NCI-H2196 treated with DMSO at 0.1 percent for 48 hours (cell line): Measurements from ENCODE around the gene MYCL.
"Not testable (repeated sequence)": the region's sequence is repeated elsewhere in the genome, so short reads cannot be mapped to it uniquely, and the experiment has no call there.

Experiments used
- DNase-seq: peaks from one replicate; lab custom pipeline; 2025; ENCODE audit not compliant: unreplicated experiment; lab: John Stamatoyannopoulos, UW

MYCL gene

DNA sequence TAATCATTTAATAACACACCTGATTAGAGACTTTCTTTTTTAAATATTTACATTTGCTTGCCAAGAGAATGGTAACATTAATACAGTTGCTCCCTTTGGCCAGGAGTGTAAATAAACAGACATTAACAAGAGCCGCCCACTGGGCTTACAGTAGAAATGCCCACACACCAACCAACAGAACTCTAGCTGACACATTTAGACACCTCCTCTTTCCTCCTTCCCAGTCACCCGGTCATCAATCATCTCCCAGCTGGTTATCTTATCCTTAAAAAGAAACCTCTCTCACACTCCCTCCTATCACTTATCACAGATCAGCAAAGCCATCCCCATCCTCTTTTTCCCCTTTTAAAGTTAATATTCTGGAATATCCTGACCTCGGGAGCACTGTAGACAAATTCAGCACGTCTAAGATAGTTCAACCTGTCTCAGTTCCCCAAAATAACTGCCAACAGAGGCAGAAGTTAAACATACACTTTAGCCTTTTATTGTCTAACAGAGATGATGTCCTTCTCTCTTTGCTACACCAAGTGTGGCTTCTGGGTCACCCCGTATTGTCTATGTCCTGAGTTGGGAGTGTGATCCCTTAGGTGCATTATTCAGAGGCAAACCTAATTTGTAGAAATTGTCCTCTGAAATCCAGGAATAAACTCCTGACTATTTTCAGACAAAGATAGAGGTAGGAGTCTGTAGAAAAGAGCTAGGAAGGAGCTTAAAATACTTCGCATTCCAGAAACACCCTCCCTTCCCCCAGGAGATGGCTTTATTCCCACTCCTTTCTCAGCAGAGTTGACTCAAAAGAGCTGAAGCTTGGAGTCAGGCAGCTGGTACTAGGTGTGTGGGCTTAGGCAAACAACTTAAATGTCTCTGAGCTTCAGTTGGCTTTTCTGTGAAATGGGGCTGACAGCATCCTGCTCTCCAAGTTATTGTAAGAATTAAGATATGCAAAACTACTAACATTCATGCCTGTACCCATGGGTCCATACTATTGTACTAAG lies 8.8 kb downstream of the MYCL start:
- peak; percentile 82 for DNase-seq

- DNase-seq = no peak
These were observed 10.8 kb downstream of the MYCL start for GRCh38 chr1:39890880-39891279.

DNA sequence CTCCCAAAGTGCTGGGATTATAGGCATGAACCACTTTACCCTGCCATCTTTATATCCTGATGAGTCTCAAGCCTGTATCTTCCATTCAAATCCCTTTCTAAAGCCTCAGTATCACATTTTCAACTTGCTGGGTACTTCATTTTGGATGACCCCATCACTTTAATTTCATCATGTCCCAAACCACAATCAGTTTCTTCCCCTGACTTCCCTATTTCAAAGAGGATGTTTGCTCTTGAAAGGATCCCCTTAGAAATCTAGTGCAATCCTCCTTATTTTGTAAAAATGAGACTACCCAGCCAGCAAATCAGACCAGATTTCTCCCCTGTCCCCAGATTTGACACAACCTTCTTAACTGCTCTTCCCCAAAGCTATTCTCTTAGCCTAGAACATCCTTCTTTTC lies 11.4 kb downstream of the MYCL start:
- no peak for DNase-seq

- DNase-seq = peak; percentile 53
These were observed 14.9 kb downstream of the MYCL start for GRCh38 chr1:39886757-39887231.

DNA sequence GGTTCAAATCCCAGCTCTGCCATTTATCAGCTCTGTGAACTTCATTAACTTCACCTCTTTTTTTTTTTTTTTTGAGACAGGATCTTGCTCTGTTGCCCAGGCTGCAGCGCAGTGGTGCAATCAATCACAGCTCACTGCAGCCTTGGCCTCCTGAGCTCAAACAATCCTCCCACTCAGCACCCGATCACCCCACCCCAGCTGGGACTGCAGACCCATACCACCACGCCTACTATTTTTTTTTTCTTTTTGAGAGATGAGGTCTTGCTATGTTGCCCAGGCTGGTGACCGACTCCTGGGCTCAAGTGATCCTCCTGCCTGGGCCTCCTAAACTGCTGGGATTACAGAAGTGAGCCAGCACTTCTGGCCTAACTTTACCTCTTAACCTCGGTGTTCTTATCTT lies 16.2 kb downstream of the MYCL start:
- no peak for DNase-seq

DNA sequence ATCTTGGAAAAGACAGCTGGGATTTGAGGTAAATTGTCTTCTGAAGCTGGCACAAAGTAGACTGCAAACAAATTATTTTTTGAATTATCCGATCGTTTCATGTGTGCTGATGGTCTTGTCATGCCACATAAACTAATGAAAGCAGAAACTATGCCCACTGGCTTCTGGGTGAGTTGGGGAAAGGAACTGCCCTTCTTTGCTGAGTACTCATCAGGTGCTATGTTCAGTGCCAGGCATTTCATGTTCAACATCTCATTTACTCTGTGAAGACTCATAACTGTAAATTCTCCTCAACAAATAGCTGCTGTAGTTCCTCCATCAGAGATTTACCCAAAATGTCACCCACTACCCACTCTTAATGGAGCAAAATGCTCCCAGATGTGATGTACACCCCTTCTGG lies 19.6 kb downstream of the MYCL start:
- DNase-seq = no peak

DNA sequence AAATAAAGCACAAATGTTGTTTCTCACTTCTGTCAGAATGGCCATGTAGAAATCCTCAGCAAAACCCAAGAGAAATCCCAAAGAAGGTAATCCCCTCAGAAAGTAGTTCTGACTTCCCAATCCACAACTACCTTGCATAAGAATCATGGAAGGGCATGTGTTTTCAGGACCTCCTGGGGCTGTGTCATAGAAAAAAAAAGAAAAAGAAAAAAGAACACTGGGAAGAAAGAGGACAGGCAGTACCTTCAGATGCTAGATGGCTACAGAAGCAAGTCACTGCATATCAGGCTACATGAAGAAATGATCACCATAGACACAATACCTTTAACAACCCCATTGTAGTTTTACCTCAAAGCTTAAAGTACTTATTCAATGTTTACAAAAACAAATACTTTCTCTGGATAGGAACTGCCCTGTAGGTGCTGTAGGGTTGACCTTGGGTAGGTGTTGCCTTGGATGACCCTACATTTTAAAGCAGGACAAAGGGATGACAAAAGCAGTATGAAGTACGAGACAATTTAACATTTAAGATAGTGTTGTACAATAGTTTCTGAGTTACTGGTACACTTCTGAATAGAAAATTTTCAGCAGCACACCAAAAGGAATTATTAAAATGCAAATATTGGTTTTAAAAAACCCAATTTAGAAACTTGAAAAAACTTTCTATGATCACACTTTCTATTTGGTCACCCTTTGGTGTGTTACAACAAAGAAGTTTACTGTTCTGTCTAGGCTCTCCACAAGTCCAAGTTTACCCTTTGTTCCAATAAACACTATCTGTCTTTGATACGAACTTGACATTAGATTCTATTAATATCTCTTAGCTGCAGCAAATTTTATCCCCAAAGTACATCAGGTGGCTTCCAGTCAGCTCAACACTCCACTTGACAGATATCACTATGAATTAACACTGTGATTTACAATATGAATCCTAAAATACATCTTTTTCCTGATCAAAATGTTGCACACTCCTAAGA lies 23.4 kb downstream of the MYCL start:
- no peak for DNase-seq

- peak; percentile 64 for DNase-seq
These were observed 24.4 kb downstream of the MYCL start for GRCh38 chr1:39877231-39877778.

- no peak for DNase-seq
These were observed 25.6 kb downstream of the MYCL start for GRCh38 chr1:39876144-39876543.

DNA sequence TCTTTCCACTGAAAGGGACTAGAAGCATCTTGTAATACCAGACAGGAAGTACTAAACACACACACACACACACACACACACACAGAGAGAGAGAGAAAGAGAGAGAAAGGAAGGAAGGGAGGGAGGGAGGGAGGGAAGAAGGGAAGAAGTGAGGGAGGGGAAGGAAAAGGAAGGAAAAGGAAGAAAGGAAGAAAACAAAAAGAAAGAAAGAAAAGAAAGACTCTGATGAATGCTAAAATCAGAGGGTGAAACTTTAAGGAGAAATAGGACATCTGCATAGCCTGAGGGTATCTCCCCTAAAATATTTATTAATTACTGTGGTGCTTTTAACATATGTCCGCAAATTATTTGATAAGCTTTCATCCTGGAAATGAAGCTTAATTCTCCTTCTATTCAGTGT lies 29.0 kb downstream of the MYCL start:
- no peak for DNase-seq

GRCh38 chr1:39871796-39872195 lies 29.9 kb downstream of the MYCL start:
- DNase-seq = no peak

- not testable (repeated sequence) for DNase-seq
These were observed 30.7 kb downstream of the MYCL start for GRCh38 chr1:39871043-39871442.

GRCh38 chr1:39869538-39870112 lies 32.1 kb downstream of the MYCL start:
- not testable (repeated sequence) for DNase-seq

- DNase-seq = no peak
These were observed 35.0 kb downstream of the MYCL start for GRCh38 chr1:39866767-39867166.

- DNase-seq = no peak
These were observed 36.0 kb downstream of the MYCL start for GRCh38 chr1:39865762-39866161.

DNA sequence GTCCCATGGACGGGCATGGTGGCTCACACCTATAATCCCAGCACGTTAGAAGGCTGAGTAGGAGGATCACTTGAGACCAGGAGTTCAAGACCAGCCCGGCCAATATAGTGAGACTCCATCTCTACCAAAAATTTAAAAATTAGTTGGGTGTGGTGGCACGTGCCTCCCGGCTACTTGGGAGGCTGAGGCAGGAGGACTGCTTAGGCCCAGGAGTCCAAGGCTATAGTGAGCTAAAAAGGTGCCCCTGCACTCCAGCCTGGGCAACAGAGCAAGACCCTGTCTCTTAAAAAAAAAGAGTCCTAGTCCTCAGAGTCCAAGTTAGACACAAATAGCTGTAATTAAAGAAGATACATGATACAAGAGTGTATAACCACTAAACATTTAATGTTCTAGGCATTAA lies 38.5 kb downstream of the MYCL start:
- no peak for DNase-seq

DNA sequence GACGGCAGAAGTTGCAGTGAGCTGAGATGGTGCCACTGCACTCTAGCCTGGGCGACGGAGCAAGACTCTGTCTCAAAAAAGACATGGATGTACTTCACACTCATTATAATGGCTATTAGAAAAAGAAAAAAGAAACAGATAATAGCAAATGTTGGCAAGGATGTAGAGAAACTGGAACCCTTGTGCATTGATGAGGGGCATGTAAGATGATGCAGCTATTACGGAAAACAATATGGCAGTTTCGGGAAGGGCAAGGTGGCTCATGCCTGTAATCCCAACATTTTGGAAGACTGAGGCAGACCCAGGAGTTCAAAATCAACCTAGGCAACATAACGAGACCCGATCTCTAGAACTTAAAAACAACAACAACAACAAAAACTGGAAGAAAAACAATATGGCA lies 40.7 kb downstream of the MYCL start:
- no peak for DNase-seq

- no peak for DNase-seq
These were observed 41.6 kb downstream of the MYCL start for GRCh38 chr1:39859859-39860812.

DNA sequence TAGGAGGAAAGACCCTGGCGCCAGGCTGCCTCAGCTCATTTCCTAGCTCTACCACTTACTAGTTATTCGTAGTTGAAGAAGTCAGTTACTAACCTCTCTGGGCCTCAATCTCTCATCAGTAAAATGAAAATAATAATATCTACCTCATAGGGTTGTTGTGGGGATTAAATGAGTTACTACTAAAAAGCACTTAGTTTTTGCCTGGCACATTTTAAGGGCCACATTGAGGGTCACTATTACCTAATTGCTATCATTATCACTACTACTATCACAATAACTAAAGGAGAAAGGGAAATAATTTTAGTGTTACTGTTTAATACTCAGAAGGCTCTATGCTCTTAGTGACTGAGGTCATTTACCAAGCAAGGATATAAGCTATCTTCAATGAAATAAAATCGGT lies 43.4 kb downstream of the MYCL start:
- DNase-seq = no peak
